RWPE1 (cell line): ENCODE data around the gene PPFIA2.

ENCODE experiments used
- CTCF ChIA-PET: fragments of 350-600 bp; sonication (Branson Sonifier 250); formaldehyde crosslinking; extraction: SDS; loops from one replicate; lab custom pipeline; 2021; lab: Yijun Ruan, JAX
- POLR2A ChIA-PET: fragments of 400-600 bp; formaldehyde crosslinking; extraction: SDS; loops from one replicate; lab custom pipeline; 2020; ENCODE audit warnings: antibody characterized with exemption; ENCODE audit not compliant: low non-redundant PET; lab: Yijun Ruan, JAX
- DNase-seq: peaks from one replicate; pipeline ENCODE4 v3.0.0; 2012; ENCODE audit warnings: low spot score
- H3K27ac ChIP-seq: fragments of 450-650 bp; 2 replicates; pipeline ENCODE4 v1.5.1; 2017
- TF ChIP-seq, protein P1 (sequence below): fragments of 450-650 bp; conservative IDR thresholded peaks from 2 replicates; pipeline ENCODE4 v1.5.1; 2017; ENCODE audit warnings: low read depth, mild to moderate bottlenecking

The PPFIA2 gene

GRCh38 chr12:81585787-81586186, 173.4 kb downstream of the PPFIA2 start:
- DNase-seq: no peak
- ChIA-PET POLR2A (no interaction called here), CTCF (interaction anchor here (0.7 kb wide), 1 partner anchor 247 kb away, joined by 7 read pairs; no protein-coding TSS in a partner anchor)
- H3K27ac ChIP-seq: no peak overlapping the region
- TF ChIP-seq, protein P1, sequence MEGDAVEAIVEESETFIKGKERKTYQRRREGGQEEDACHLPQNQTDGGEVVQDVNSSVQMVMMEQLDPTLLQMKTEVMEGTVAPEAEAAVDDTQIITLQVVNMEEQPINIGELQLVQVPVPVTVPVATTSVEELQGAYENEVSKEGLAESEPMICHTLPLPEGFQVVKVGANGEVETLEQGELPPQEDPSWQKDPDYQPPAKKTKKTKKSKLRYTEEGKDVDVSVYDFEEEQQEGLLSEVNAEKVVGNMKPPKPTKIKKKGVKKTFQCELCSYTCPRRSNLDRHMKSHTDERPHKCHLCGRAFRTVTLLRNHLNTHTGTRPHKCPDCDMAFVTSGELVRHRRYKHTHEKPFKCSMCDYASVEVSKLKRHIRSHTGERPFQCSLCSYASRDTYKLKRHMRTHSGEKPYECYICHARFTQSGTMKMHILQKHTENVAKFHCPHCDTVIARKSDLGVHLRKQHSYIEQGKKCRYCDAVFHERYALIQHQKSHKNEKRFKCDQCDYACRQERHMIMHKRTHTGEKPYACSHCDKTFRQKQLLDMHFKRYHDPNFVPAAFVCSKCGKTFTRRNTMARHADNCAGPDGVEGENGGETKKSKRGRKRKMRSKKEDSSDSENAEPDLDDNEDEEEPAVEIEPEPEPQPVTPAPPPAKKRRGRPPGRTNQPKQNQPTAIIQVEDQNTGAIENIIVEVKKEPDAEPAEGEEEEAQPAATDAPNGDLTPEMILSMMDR: no peak

GRCh38 chr12:81573228-81573627, 185.9 kb downstream of the PPFIA2 start:
- POLR2A ChIA-PET: no interaction called here
- TF ChIP-seq, protein P1: no peak

GRCh38 chr12:81572411-81572810, 186.7 kb downstream of the PPFIA2 start:
- POLR2A ChIA-PET: no interaction called here
- no peak overlapping the region for H3K27ac ChIP-seq
- CTCF ChIA-PET: no interaction called here
- TF ChIP-seq, protein P1: no peak
- DNase-seq: no peak

More at GRCh38 chr12:81573228-81573627, 185.9 kb downstream of the PPFIA2 start:
- no peak overlapping the region for H3K27ac ChIP-seq
- CTCF ChIA-PET: no interaction called here
- DNase-seq: no peak

- ChIA-PET POLR2A (no interaction called here), CTCF (no interaction called here)
- no peak for DNase-seq
- H3K27ac ChIP-seq: no peak overlapping the region
- TF ChIP-seq, protein P1: no peak
Measured at GRCh38 chr12:81570234-81570633, 188.9 kb downstream of the PPFIA2 start.

DNA sequence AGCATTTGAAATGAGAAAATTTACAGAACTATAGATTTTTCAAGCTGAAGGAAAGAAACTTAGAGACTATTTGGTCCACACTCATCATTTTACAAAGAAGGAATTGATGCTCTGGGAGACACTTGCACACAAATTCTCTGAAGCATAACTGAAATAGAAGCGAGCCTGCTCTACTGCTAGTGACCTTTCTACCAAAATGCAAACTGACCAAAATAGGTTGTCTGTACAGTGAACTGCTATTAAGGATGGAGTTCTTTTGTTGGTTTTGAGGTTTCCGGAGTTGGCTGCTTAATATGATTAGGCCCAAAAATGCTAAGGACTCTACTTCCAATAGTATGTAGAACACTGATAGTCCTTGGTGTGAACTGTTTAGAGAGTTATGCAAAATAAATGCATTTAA, 194.9 kb downstream of the PPFIA2 start:
- ChIA-PET CTCF (no interaction called here), POLR2A (no interaction called here)
- TF ChIP-seq, protein P1: no peak
- DNase-seq: no peak
- no peak overlapping the region for H3K27ac ChIP-seq

DNA sequence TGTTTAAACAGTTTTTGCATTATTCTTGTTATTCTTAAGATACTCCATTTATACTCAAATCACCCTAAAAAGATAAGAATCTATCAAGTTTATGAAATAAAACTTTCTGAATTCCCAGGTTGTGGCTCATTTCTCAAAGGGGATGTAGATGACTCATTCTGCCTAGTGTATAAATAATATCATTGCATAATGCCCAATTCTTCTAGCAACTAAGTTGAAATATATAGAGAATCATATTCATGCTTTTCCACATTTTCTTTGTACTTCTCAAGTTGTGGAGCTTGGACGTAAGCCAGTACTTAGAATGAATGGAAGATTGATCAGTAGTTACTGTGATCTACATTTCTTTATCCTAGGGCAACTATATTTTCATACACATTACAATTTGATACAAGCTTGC, 201.1 kb downstream of the PPFIA2 start:
- DNase-seq: no peak
- TF ChIP-seq, protein P1: no peak
- H3K27ac ChIP-seq: no peak overlapping the region
- ChIA-PET CTCF (no interaction called here), POLR2A (no interaction called here)

DNA sequence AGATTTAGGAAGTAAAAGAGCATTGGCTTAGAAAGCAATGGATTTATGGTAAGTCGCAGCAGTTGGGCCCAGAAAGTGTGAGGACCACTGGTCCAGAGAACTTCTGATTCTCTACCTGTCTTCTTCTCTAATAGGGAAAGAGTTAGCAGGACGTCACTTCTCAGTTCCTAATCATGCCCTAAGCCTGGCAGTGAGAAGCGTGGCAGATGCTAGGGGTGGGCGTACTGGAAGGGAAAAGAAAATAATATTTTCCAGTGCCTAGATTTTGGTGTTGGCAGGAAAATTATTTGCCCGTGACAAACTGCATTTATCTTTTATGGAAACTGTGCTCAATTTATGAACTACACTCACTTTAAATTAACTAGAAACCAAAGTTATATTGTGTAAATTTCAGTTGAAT, 212.3 kb downstream of the PPFIA2 start:
- ChIA-PET CTCF (no interaction called here), POLR2A (no interaction called here)
- no peak overlapping the region for H3K27ac ChIP-seq
- no peak for DNase-seq
- TF ChIP-seq, protein P1: no peak
